Pulmonary artery endothelial cell (primary cell): ENCODE data around the gene TANGO2. TPM values are rescaled to one million over a fixed set of nuclear protein-coding genes. Genes with fewer than 3 reads are reported as not detected.

Experiments used
- DNase-seq: peaks from one replicate; pipeline ENCODE4 v3.0.0-alpha.2; 2011; ENCODE audit warnings: low read depth, low spot score
- total RNA-seq: library from RNA; depleted of rRNA; stranded (reverse); fragments of >200 nt; gene quantifications from 2 replicates; pipeline ENCODE4 v1.2.3, GENCODE V29; 2014

Gene TANGO2
- total RNA-seq, 1 donor from 2014 or later = 36.4 TPM

GRCh38 chr22:20084547-20085413, 63.9 kb downstream of the TANGO2 start:
- DNase-seq = no peak

GRCh38 chr22:20085651-20086050, 64.7 kb downstream of the TANGO2 start:
- DNase-seq = no peak

- no peak for DNase-seq
These were observed 65.2 kb downstream of the TANGO2 start for GRCh38 chr22:20086101-20086599.

- DNase-seq = no peak
These were observed 65.9 kb downstream of the TANGO2 start for GRCh38 chr22:20086763-20087162.

GRCh38 chr22:20087319-20088262, 66.7 kb downstream of the TANGO2 start:
- no peak for DNase-seq

GRCh38 chr22:20088263-20088648, 67.3 kb downstream of the TANGO2 start:
- no peak for DNase-seq

GRCh38 chr22:20089226-20089976, 68.5 kb downstream of the TANGO2 start:
- no peak for DNase-seq

- DNase-seq = no peak
These were observed 69.2 kb downstream of the TANGO2 start for GRCh38 chr22:20089977-20090729.

- no peak for DNase-seq
These were observed 69.9 kb downstream of the TANGO2 start for GRCh38 chr22:20090730-20091240.

GRCh38 chr22:20091690-20092476, 71.0 kb downstream of the TANGO2 start:
- DNase-seq = no peak

GRCh38 chr22:20092477-20092854, 71.6 kb downstream of the TANGO2 start:
- no peak for DNase-seq

GRCh38 chr22:20093418-20094196, 72.7 kb downstream of the TANGO2 start:
- DNase-seq = no peak

- no peak for DNase-seq
These were observed 73.4 kb downstream of the TANGO2 start for GRCh38 chr22:20094197-20094807.

- DNase-seq = no peak
These were observed 74.6 kb downstream of the TANGO2 start for GRCh38 chr22:20095521-20095920.

- DNase-seq = no peak
These were observed 75.9 kb downstream of the TANGO2 start for GRCh38 chr22:20096574-20097420.

- DNase-seq = no peak
These were observed 78.3 kb downstream of the TANGO2 start for GRCh38 chr22:20099099-20099711.

GRCh38 chr22:20101638-20102037, 80.7 kb downstream of the TANGO2 start:
- DNase-seq = no peak
